Heart left ventricle (tissue), 16 donors: ENCODE data around the gene COMP. TPM values are rescaled to one million over a fixed set of nuclear protein-coding genes. Genes with fewer than 3 reads are reported as not detected.
A peak's percentile ranks its signal among the peaks of the same experiment; 100 is the strongest.

Source experiments
- ATAC-seq, 4 donors: fragments of 200-7000 bp; cut with Tn5 transposase; one replicate each; pipeline ENCODE4 v1.9.1; 2020 to 2022; ENCODE audit warnings: moderate library complexity in 4 of 4, mild to moderate bottlenecking in 3 of 4, moderate number of reproducible peaks in 1 of 4
- DNase-seq, 5 donors: peaks; one replicate each; pipeline ENCODE4 v3.0.0-alpha.2; 2020
- H3K27ac ChIP-seq, 12 donors: fragments of 200-600 bp; sonication (generic) in 4 of 12; one replicate each; pipeline versions ENCODE4 v1.5.0 to v1.8.0; 2016 to 2022; ENCODE audit warnings: mild to moderate bottlenecking in 2 of 12
- H3K27me3 ChIP-seq, 9 donors: fragments of 200-600 bp; sonication (generic) in 2 of 9; one replicate each; pipeline versions ENCODE4 v1.5.1 to v1.8.0; 2016 to 2022; ENCODE audit warnings: mild to moderate bottlenecking in 3 of 9
- H3K36me3 ChIP-seq, 9 donors: fragments of 200-600 bp; sonication (generic) in 2 of 9; one replicate each; pipeline versions ENCODE4 v1.5.0 to v1.8.0; 2018 to 2022; ENCODE audit warnings: mild to moderate bottlenecking in 2 of 9
- H3K4me1 ChIP-seq, 12 donors: fragments of 200-600 bp; sonication (generic) in 4 of 12; one replicate each; pipeline versions ENCODE4 v1.5.0 to v1.8.0; 2016 to 2022; ENCODE audit warnings: mild to moderate bottlenecking in 3 of 12
- H3K4me3 ChIP-seq, 12 donors: fragments of 200-600 bp; sonication (generic) in 4 of 12; one replicate each; pipeline versions ENCODE4 v1.5.0 to v1.8.0; 2017 to 2022; ENCODE audit warnings: mild to moderate bottlenecking in 9 of 12, moderate library complexity in 4 of 12
- H3K9me3 ChIP-seq, 12 donors: fragments of 200-600 bp; sonication (generic) in 4 of 12; one replicate each; pipeline versions ENCODE4 v1.5.0 to v1.8.0; 2016 to 2022; ENCODE audit warnings: mild to moderate bottlenecking in 1 of 12
- POLR2A ChIP-seq, 2 donors: fragments of 450-650 bp; IDR thresholded peaks; one replicate each; pipeline ENCODE4 v1.6.1; 2017; ENCODE audit warnings: antibody characterized with exemption in 2 of 2, mild to moderate bottlenecking in 2 of 2, moderate library complexity in 2 of 2
- WGBS, 4 donors: extraction: QIAGEN DNeasy Blood & Tissue Kit in 2 of 4; methylation state at CpG; one replicate each; pipeline versions ENCODE4 v1.1.5 to v1.1.7; 2013 to 2018; 5-methylcytosine and 5-hydroxymethylcytosine counted together
- intact Hi-C, 10 donors: fragments of 100-400 bp; cut with DNase I; formaldehyde crosslinking; loops; one replicate each; pipeline versions ENCODE4 v1.11.1 to v1.14.2; 2022
- polyA plus RNA-seq, 2 donors: library from polyadenylated mRNA; stranded (reverse); fragments of 200-250 nt; gene quantifications; one replicate each; pipeline ENCODE4 v1.2.3, GENCODE V29; 2013
- total RNA-seq, 9 donors: library from RNA; depleted of rRNA in 2 of 9; stranded (reverse); fragments of >200 nt in 2 of 9; fragmentation: NEBNext Ultra II Directional in 3 of 9; extraction: Animal tissue kit (Norgen Biotek cat#: 25700) in 3 of 9; gene quantifications; one replicate each; pipeline versions ENCODE4 v1.1.0 to v1.2.4, GENCODE V29; 2016 to 2023
- TF ChIP-seq, protein P1 (sequence below), 12 donors: fragments of 200-600 bp; sonication (generic) in 4 of 12; IDR thresholded peaks; one replicate each; pipeline versions ENCODE4 v1.5.0 to v1.8.0; 2018 to 2022; ENCODE audit warnings: antibody characterized with exemption in 12 of 12, mild to moderate bottlenecking in 5 of 12
- donor health status: ischemic (EF 13 %, LVEDD 7.1; RV severe dilation, severe dysfunction).
- donor health status: healthy with polysubstance abuse.
- donor health status: DM: no; HTN: yes; CAD: no.
- donor health status: DM: no; HTN: no; CAD: no.
- donor health status: ischemic (EF 25% LVEDD 6.9; RV normal size, moderate dysfunction).
- donor health status: ischemic (EF 25% LVEDD 5.7; RV mildly dilated, moderate dysfunction).
- donor health status: healthy.
- donor health status: DM: yes; HTN: yes; CAD: no.
- donor health status: ischemic (EF 35%, LVEDD 5.7; RV mildly dilated, moderate dysfunction).
- donor health status: nonischemic (EF 11% LVEDD 7.7; RV severe dilation, severe dysfunction).
- donor health status: DM: yes; HTN: yes; CAD: no.
- donor health status: PGD.
- donor health status: ischemic (EF 29% LVEDD 5.4; RV normal size, mild dysfunction).
- donor health status: nonischemic (EF 23%, LVEDD 6.1; RV moderate dilation, normal function).

The COMP gene
- total and polyA plus RNA-seq, 11 donors, result 0.11 to 2.7 (median 0.46) TPM; not detected in 1

GRCh38 chr19:18792661-18793060 is 1.6 kb upstream of the COMP start:
- peaks cover 0 to 41% (median 25%) of the 10 kb centered on the region in 12 donors for H3K4me1 ChIP-seq
- no peaks in the 10 kb centered on the region for H3K9me3 ChIP-seq
- no peak overlapping the region for H3K27ac ChIP-seq
- WGBS, 4 donors, result 75 to 87% (median 83%) methylated on average over 3 of the region's 3 CpGs
- H3K36me3 ChIP-seq, result no peaks in the 10 kb centered on the region
- ATAC-seq (no peak), DNase-seq (no peak)
- intact Hi-C loops, result no loop called here
- H3K27me3 ChIP-seq, result peaks cover 35 to 93% (median 65%) of the 10 kb centered on the region in 9 donors
- no peak overlapping the region for H3K4me3 ChIP-seq
- TF ChIP-seq, protein P1, sequence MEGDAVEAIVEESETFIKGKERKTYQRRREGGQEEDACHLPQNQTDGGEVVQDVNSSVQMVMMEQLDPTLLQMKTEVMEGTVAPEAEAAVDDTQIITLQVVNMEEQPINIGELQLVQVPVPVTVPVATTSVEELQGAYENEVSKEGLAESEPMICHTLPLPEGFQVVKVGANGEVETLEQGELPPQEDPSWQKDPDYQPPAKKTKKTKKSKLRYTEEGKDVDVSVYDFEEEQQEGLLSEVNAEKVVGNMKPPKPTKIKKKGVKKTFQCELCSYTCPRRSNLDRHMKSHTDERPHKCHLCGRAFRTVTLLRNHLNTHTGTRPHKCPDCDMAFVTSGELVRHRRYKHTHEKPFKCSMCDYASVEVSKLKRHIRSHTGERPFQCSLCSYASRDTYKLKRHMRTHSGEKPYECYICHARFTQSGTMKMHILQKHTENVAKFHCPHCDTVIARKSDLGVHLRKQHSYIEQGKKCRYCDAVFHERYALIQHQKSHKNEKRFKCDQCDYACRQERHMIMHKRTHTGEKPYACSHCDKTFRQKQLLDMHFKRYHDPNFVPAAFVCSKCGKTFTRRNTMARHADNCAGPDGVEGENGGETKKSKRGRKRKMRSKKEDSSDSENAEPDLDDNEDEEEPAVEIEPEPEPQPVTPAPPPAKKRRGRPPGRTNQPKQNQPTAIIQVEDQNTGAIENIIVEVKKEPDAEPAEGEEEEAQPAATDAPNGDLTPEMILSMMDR (IDR thresholded peaks at IDR 0.05), result no peak
- TF ChIP-seq POLR2A (IDR thresholded peaks at IDR 0.05), result no peak

DNA sequence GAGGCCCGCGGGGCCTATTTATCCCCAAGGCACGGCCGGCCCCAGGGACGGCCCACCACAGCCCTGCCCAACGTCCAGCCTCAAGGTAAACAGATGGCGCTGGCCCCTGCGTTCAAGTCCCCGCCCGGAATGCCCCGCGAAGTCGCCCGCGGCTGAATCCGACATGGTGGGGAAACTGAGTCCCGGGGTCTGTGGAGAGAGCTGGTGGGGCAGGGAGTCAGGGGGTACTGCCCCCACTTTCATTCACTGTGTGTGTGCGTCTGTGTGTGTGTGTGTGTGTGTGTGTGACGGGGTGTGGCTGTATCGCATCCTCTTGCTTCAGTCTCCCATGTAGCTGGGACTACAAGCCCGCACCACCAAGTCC is 192 bp upstream of the COMP start:
- Histone ChIP-seq H3K27ac (no peak overlapping the region), H3K9me3 (no peaks in the 10 kb centered on the region), H3K4me3 (peak overlapping the region in 2 of 12 donors; percentile 35 to 45), H3K36me3 (no peaks in the 10 kb centered on the region), H3K4me1 (peaks cover 0 to 46% (median 28%) of the 10 kb centered on the region in 12 donors), H3K27me3 (peaks cover 44 to 96% (median 73%) of the 10 kb centered on the region in 9 donors)
- TF ChIP-seq POLR2A (IDR thresholded peaks at IDR 0.05), result no peak
- TF ChIP-seq, protein P1 (IDR thresholded peaks at IDR 0.05), result no peak
- intact Hi-C loops, result no loop called here
- DNase-seq (no peak), ATAC-seq (no peak)
- 21 to 31% (median 25%) methylated on average over 18 to 21 of the region's 21 CpGs for WGBS, 4 donors

DNA sequence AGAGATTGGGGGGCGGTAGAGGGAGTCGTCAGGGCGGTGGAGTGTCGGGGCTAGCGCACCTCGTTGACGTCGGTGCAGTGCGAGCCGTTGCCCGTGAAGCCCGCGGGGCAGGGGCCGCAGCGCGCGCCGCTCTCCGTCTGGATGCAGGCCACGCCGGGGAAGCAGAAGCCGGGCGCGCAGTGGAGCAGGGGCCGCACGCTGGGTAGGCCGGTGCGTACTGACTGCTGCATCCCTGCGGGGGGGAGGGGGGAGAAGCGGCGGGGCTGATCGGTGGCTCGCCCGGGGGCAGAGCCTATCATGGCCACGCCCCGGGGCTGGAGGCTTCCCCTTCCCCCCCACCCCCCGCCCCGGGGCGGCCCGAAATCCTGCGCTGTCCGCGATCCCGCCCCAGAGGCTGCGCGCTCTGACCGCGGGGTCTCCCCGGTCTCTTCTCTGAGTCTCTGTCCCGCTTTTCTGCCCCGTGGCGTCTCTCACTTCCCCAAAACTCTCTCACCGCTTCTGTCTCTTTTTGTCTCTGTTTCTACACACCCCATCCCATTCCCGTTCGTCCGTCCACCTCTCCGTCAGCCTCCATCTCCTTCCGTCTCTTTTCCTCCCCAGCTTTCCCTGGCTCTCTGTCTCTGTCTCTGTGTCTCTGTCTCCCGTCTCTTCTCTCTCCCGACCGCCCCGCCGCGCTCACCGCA is 1.1 kb downstream of the COMP start:
- TF ChIP-seq POLR2A (IDR thresholded peaks at IDR 0.05), result no peak
- TF ChIP-seq, protein P1 (IDR thresholded peaks at IDR 0.05), result no peak
- Histone ChIP-seq H3K36me3 (no peaks in the 10 kb centered on the region), H3K27me3 (peaks cover 51 to 92% (median 71%) of the 10 kb centered on the region in 9 donors), H3K9me3 (no peaks in the 10 kb centered on the region), H3K4me1 (peaks cover 0 to 51% (median 28%) of the 10 kb centered on the region in 12 donors), H3K27ac (no peak overlapping the region), H3K4me3 (peak overlapping the region in 11 of 12 donors; percentile 13 to 45 (median 35))
- ATAC-seq, result peak in 1 of 4 donors; percentile 32
- WGBS, 4 donors, result 1 to 2% (median 1%) methylated on average over 38 to 64 of the region's 65 CpGs
- peak in 1 of 5 donors; percentile 63 for DNase-seq
- intact Hi-C loops, result no loop called here

- Histone ChIP-seq H3K27ac (no peak overlapping the region), H3K36me3 (no peaks in the 10 kb centered on the region), H3K27me3 (peaks cover 51 to 92% (median 76%) of the 10 kb centered on the region in 9 donors), H3K4me3 (peak overlapping the region in 10 of 12 donors; percentile 16 to 45 (median 37)), H3K4me1 (peaks cover 0 to 53% (median 28%) of the 10 kb centered on the region in 12 donors), H3K9me3 (no peaks in the 10 kb centered on the region)
- TF ChIP-seq, protein P1 (IDR thresholded peaks at IDR 0.05), result no peak
- TF ChIP-seq POLR2A (IDR thresholded peaks at IDR 0.05), result no peak
- 2 to 5% (median 3%) methylated on average over 35 to 38 of the region's 38 CpGs for WGBS, 4 donors
- peak in 1 of 5 donors; percentile 57 for DNase-seq
- intact Hi-C loops, result no loop called here
- ATAC-seq, result no peak
These were observed 1.7 kb downstream of the COMP start for GRCh38 chr19:18789422-18789869.
